CD4-positive, alpha-beta T cell treated with Interleukin-17A for 4 hours (primary cell): Measurements from ENCODE around the gene MS4A4A.

Source experiments
- DNase-seq: peaks from one replicate; pipeline ENCODE4 v3.0.0-alpha.2; 2020; ENCODE audit warnings: mixed read lengths

The MS4A4A gene

GRCh38 chr11:60303661-60304060 is 23.2 kb downstream of the MS4A4A start:
- DNase-seq = no peak

DNA sequence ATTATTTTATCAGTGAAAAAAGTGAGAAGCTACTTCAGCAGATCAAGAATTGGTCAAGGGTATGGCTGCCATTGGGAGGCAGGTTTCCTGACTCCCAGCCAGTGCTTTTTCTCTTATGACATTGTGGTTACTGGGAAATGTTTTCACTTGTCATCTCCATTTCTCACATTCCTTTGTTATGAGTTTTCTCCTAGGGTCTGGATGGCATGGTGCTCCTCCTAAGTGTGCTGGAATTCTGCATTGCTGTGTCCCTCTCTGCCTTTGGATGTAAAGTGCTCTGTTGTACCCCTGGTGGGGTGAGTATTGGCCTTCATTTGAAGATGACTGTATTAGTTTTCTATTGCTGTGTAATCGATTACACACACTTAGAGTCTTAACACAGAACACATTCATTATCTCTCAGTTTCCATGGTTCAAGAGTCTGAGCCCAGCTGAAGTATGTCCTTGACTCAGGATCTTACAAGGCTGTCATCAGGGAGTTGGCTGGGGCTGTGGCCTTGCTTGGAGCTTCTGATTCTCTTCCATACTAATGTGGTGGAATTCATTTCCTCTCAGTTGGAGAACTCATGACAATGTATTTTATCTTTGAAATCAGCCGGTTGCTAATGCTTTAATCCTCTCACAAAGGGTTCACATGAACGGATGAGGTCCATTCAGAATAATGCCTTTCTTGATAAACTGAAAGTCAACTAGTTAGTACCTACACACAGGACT is 25.6 kb downstream of the MS4A4A start:
- no peak for DNase-seq

DNA sequence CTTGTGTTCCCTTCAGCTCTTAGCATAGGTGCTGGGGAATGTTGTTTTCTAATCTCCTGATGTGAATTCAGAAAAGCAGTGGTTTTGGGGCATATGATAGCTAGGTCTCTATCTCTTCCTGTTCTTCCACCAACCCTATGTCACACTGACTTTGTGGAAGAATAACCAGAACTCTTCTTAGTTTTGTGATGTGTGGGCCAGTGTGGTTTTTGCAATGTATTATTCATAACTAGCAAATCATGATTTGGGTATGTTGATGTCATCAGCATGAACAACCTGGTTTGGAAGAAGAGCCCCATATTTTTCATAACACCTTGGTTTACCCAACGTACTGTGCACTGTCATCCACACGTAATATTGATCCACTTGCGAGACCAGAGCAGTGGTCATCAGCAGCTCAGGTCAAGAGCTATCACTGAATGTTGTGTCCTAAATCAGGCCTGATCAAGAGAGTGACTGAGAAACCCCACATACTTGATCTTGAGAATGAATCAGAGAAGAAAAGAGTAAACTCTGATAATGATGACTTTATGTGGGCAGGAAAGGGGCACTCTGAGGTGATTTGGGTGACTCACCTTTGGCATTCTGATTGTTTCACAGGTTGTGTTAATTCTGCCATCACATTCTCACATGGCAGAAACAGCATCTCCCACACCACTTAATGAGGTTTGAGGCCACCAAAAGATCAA is 27.2 kb downstream of the MS4A4A start:
- no peak for DNase-seq

DNA sequence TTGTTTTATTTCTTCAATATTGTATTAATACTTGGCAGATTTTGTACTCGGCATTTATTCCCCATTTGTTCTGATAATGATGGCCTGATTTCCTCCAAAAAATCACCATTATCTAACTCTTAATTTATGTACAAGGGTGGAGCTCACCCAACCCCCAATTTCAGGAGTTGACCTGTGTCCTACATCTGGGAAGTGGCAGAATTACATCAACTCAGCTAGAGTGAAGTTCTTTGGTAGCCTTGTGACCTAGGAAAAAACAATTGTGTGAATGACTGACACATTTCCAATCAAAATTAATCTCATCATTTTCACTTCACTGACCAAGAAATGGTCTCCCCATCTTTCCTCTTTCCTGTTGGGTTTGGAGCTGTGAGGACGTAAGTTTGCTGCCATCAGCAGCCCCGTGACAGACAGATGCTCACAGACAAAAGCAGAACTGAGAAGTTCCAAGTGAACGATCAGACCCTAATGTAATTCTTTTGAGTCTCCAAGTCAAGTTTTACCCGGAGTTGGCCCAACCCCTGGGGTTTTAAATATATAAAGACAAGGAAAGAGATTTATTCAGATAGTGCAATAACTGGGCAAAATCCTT is 30.0 kb downstream of the MS4A4A start:
- DNase-seq = no peak

DNA sequence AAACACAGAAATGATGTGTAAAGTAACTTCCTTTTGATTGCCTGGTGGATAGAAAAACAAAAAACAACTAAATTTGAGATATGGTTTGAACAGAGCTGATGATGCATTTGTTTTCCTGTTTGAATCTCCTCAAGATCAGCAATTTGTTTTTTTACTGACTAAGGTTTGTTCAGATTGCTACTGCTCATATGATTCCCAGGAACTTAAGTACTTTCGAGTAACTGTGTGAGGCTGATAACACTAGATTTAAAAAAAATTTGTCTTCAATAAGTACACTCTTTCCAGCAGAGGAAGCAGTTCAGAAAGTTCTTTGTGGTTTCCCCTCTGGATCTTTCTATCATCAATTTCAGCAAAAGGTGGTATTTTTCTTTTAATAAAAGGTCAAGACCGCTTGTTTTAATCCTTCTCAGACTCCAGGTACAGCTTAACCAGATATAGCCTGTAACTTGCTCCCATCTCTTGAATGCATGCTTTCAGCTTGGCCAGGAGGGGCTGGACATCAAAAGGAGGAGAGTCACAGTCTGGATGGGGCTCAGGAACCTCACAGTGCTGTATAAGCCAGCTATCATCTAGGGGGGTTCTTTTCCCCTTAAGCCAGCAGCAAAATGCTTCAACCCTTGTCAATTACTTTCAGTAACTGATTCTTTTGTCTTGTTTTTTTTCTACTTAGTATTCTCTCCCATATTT is 34.3 kb downstream of the MS4A4A start:
- DNase-seq = no peak

- no peak for DNase-seq
Observed at GRCh38 chr11:60315871-60316270, 35.4 kb downstream of the MS4A4A start.

GRCh38 chr11:60316317-60316716 is 35.9 kb downstream of the MS4A4A start:
- DNase-seq = no peak

DNA sequence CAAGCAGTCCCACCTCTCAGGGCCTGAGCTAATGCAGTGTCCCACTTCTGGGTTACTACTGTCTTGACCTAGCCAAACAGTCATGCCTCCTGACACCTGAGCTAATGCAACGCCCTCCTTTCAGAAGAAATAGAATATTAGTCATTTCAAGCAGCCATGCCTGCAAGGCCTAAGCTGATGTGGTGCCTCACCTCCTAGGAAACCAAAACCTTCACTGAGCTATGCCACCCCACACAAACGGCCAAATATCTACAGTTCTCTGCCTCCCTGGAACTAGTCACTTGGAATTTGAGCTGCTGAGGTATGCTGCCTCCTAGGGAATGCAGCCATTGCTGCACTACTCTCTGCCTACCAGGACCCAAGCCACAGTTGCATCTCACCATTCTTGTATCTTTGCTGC is 38.3 kb downstream of the MS4A4A start:
- DNase-seq = no peak

GRCh38 chr11:60321051-60321450 is 40.6 kb downstream of the MS4A4A start:
- no peak for DNase-seq

DNA sequence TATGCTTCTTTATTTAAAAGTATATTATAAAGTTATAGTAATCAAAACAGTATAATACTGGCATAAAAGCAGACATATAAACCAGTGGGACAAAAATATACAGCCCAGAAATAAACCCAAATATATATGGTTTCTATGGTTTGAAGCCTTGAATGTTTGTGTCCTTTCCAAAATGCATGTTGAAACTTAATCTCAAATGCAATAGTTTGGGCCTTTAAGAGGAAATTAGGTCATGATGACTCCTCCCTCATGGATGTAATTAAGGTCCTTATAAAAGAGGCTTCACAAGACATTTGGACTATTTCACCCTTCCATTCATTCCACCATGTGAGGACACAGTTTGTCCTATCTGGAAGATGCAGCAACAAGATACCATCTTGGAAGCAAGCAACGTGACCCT is 46.5 kb downstream of the MS4A4A start, which contains the start of gene MS4A6E:
TSS of gene MS4A6E (plus strand) at position 301 of the 400 bp plus-strand sequence. CDS start 7,641 bp downstream, outside the sequence.
- DNase-seq = no peak

DNA sequence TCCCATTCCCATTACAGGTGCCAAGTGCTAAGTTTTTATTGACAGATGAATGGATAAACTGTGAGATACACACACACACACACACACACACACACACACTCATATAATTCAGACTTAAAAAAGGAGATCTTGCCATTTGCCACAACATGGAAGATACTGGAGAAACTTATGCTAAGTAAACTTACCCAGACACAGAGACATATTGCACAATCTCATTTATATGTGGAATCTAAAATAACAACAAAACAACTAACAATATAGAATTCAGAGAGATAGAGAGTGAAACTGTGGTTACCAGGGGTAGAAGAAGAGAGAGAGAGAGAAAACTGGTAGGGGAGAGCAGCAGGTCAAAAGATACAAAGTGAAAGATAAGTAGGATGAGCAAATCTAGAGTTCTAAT is 48.0 kb downstream of the MS4A4A start:
- DNase-seq = no peak

DNA sequence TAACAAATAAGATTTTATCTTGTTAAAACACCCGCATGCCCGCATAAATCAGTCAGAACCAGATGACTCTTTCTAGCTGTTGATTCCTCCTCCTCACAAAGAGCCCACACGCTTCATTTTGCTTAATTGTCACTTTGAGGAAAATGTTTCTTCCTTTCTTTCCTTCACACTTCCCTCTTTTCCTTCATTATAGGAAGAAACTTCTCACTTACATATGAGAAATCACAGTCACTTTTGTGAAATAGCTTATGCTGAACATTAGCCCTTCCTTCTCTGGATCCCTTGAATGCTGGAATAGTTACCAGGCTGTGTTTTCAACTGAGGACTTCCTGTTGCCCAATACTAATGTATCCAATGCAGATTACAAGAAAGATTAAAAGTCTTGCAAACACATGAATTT is 52.4 kb downstream of the MS4A4A start:
- no peak for DNase-seq

DNA sequence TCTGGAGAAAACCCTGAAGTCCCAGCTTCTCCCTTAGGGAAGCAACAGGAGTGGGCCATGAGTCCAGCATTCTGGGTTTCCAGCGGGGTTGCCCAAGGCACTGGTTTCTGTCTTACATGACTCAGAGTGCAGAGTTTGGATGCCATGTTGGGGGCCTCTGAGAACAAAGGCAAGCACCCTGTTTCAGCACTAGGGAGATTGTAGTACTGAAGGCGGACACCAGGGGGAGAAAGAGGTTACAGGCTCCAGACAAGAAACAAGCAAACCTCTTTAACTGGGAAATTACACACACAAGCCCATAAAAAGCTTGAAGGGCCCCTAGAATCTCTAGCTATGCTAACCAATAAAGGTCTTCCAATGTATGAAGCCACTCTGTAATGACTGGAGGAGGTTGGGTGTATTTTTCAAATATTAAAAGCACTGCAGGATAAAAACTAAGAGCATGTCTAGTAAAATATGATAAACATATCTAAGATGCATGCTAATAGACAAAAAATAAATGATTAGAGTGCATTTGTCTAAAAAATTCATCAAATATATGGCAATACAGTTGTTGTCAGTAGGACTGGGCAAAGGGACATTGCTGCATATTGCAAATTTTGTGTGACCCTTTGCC is 53.6 kb downstream of the MS4A4A start:
- peak; percentile 54 for DNase-seq

GRCh38 chr11:60336767-60337391 is 56.4 kb downstream of the MS4A4A start:
- no peak for DNase-seq

DNA sequence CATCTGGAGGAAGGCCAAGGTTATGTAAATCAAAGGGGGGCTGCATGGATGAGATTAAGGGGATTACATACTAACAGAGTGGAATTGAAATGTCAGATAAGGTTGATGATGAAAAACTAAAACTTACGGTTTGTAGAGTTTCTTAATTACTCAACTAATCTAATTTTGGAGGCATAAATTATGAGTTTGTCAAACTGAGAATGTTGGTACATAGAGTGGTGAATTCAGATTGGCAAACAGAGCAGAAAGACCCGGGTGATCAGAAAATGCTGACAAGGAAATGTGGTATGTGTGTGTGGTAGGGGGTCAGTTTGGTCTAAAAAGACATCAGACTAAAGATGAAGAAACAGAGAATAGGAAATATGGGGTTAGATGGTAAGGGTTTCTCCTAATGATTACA is 57.6 kb downstream of the MS4A4A start:
- no peak for DNase-seq

- DNase-seq = no peak
Observed at GRCh38 chr11:60339356-60339755, 58.9 kb downstream of the MS4A4A start.

DNA sequence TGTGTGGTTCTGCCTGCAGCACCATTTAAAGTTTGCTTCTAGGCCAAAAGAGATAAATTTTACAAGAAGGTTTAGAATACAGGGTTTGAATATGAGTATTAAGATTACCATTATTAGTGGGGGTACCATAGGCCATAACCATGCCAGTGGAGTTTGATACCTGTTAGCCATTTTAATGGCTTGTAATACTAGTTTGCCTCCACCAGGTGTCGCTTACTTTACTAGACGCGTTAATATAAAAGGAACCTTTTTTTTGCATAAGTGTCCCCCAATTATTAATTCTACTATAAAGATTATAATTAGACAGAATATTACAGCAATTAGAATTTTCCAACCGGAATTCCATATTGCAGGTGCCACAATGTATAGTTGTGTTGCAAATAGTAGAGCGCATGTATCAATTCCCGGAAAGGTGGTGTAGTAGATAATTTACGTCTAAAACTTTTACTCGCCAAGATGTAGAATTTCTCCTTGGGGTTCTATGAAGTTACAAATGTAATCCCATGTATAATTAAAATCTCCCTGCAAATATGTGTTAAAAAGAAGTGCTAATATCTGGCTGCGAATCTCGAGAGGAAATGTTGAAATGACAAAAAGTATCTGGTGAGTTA is 62.7 kb downstream of the MS4A4A start:
- DNase-seq = no peak

- DNase-seq = no peak
Observed at GRCh38 chr11:60344146-60344545, 63.7 kb downstream of the MS4A4A start.

GRCh38 chr11:60345489-60345888 is 65.0 kb downstream of the MS4A4A start:
- DNase-seq = peak; percentile 3

DNA sequence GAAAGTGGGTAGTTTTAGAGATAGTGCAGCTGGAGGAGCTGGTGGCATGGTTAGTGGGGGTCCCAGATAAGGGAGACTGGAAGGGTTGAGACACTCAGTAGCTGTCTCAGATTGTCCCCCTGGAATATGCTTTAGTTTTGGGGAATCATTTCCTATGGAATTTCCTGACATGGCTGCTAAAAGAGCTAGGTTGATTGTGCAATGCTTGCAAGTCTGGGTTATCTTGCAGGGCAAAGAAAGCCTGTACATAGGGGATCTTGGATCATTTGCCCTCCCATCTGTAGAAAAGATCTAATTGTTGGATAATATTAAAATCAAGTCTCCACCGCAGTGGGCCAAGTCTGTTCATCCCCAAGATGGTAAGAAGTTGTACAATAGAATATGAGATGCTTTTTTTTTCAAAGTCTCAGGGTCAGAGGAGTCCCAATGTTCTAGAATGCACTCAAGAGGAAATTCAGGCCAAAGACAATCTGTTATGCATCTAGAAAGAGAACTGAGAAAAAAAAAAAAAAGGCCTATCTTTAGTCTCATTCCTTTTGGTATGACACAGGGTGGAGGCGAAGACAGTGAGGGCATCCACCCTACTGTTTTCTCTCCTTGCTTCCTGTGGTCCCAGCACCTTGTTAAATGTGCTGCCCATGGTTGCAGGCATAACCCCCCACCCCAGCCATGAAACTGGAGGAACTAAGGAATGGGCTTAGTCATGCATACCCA is 66.8 kb downstream of the MS4A4A start:
- no peak for DNase-seq

DNA sequence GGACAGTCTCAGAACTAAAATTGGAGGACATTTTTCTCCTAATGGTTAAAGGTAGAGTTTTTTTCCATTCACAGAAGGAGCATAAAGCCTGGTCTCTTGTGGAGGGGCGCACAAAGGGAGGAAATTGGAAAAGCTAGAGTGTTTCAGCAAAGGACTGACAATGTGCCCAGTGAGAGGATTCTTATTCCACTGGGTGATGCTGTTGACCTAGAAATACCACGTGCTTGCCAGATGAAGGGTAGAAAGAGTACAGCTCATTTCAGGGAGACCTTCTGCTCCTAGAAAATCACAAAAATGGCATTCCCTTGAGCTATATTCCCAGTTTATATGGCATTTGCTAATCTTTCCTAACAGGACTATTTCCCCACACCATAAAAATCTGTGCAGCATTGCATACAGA is 67.7 kb downstream of the MS4A4A start:
- DNase-seq = no peak
